Dedifferentiated amniotic fluid mesenchymal stem cell (primary cell): ENCODE measurements around the gene TNFRSF12A.
"Not testable (repeated sequence)": the region's sequence is repeated elsewhere in the genome, so short reads cannot be mapped to it uniquely, and the experiment has no call there.

ENCODE experiments used
- DNase-seq: peaks from one replicate; pipeline ENCODE4 v3.0.0-alpha.2; 2016; ENCODE audit errors: extremely low spot score

TNFRSF12A gene

GRCh38 chr16:3049921-3050481 lies 29.8 kb downstream of the TNFRSF12A start:
- no peak for DNase-seq

- DNase-seq: no peak
These were observed 30.3 kb downstream of the TNFRSF12A start for GRCh38 chr16:3050487-3050886.

DNA sequence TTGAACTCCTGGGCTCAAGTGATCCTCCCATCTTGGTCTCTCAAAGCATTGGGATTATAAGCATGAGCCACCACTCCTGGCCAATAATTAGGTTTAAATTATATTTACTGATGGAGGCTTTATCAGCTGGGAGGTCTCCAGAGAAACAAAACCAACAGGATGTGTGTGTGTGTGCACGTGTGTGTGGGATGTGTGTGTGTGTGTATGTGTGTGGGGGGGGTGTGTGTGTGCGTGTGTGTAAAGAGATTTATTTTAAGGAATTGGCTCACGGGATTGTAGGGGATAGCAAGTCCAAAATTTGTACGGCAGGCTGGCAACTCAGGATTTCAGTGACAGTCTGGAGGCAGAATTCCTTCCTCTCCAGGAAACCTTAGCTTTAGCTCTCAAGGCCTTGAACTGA lies 30.8 kb downstream of the TNFRSF12A start:
- DNase-seq: no peak

GRCh38 chr16:3051494-3051893 lies 31.3 kb downstream of the TNFRSF12A start:
- no peak for DNase-seq

GRCh38 chr16:3052571-3053329 lies 32.6 kb downstream of the TNFRSF12A start:
- DNase-seq: not testable (repeated sequence)

GRCh38 chr16:3053330-3053710 lies 33.2 kb downstream of the TNFRSF12A start:
- DNase-seq: not testable (repeated sequence)

- DNase-seq: no peak
These were observed 35.0 kb downstream of the TNFRSF12A start for GRCh38 chr16:3054965-3055733.

- not testable (repeated sequence) for DNase-seq
These were observed 35.6 kb downstream of the TNFRSF12A start for GRCh38 chr16:3055734-3056115.

DNA sequence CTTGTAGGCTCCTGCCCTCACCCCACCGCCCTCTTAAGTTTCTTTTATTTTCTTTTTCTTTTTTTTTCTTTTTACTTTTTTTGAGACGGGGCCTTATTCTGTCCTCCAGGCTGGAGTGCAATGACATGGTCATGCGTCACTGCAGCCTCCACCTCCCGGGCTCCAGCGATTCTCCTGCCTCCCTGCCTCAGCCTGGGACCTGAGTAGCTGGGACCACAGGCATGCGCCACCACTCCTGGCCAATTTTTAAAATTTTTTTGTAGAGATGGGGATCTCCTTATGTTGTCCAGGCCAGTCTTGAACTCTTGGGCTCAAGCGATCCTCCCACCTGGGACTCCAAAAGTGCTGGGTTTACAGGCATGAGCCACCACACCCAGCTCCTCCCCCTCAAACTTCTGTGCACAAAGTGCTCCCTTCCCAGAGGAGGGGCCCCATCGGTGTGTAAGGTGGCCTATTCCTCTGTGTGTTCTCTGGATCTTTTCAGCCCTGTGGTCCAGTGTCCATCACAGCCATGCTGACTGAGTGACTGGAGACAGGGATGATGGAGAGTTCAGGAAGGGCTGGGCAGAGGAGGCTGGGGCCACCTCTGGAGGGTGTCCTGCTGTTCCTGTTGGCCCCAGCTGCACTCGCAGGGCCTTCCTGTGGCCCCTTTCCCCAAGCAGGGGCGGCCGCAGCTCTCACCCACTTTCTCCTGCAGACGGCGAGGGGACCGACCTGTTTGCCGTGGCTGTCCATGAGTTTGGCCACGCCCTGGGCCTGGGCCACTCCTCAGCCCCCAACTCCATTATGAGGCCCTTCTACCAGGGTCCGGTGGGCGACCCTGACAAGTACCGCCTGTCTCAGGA lies 36.4 kb downstream of the TNFRSF12A start:
- DNase-seq: no peak

DNA sequence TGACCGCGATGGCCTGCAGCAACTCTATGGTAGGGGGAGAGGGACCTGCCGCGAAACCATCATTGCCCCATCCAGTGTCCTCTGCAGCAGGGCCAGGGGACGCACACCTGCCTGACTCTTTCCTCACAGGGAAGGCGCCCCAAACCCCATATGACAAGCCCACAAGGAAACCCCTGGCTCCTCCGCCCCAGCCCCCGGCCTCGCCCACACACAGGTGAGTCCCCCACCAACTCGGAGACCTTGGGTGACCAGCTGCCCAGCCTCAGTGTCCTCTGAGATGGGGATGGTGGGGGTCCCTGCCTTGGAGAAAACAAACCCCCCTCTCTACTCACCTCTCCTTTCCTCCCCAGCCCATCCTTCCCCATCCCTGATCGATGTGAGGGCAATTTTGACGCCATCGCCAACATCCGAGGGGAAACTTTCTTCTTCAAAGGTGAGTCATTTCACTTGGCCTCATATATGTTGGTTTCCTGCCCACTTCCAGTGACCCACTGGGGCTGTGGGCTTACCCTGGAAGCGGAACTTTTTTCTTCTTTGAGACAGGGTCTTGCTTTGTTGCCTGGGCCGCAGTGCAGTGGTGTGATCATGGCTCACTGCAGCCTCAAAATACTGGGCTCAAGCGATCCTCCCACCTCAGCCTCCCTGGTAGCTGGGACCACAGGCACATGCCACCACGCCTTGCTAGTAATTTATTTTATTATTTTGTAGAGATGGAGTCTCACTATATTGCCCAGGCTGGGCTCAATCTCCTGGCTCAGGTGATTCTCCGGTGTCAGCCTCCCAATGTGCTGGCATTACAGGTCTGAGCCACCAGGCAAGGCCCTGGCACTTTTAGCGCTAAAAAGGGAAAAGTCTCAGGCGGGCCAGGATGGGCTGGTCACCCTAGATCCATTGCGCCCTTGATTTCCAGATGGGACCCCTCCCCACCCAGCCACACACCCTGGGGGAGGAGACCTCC lies 37.3 kb downstream of the TNFRSF12A start:
- no peak for DNase-seq

GRCh38 chr16:3058139-3059030 lies 38.2 kb downstream of the TNFRSF12A start:
- no peak for DNase-seq

- DNase-seq: peak; percentile 73
These were observed 39.0 kb downstream of the TNFRSF12A start for GRCh38 chr16:3059041-3059722.

GRCh38 chr16:3059723-3060242 lies 39.6 kb downstream of the TNFRSF12A start:
- DNase-seq: no peak

GRCh38 chr16:3060339-3061127 lies 40.4 kb downstream of the TNFRSF12A start:
- no peak for DNase-seq

DNA sequence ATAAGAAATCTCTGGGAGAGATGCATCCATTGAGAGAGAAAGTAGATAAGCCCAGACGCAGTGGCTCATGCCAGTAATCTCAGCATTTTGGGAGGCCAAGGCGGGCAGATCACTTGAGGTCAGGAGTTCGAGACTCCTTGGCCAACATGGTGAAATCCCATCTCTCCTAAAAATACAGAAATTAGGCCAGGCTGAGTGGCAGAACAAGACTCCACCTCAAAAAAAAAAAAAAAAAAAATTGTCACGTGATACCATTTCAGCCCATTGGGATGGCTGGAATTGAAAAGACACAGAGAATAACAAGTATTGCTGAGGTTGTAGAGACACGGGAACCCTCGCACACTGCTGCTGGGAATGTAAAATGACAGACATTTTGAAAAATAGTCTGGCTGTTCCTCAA lies 42.4 kb downstream of the TNFRSF12A start:
- DNase-seq: no peak

DNA sequence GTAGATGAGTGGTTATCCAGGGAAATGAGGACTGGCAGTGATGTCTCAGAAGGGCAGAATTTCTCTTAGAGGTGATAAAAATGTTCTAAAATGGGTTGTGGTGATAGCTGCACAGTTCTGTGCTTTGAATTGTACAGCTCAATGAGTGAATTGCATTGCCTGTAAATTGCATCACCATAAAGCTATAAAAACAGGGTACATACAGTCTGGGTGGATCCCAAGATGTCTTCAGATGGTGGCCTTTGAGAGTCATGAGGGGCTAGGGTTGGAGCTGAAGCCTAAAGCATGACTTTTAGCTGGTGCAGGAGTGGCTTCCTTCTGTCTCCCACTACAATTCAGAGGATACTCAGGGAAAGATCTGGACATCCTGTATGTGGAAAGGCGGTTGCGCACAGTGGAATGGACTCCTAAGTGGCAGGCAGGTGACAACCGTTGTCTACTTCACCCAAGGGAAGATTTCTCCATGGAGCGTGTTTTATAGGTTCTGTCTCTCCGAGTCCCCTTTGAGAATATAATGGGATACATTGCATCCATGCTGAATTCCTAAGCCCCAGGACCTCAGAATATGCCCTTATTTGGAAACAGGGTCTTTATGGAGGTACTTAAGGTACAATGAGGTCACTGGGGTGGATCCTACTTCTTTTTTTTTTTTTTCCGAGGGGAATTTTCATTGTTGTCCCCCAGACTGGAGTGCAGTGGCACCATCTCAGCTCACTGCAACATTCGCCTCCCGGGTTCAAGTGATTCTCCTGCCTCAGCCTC lies 43.6 kb downstream of the TNFRSF12A start:
- DNase-seq: no peak

- peak; percentile 73 for DNase-seq
These were observed 45.0 kb downstream of the TNFRSF12A start, which contains the start of gene IL32 for GRCh38 chr16:3065069-3065741. TSS of gene IL32 (plus strand) at chr16:3065640. CDS start at chr16:3065812, 172 bp downstream.
